ENCODE measurements around the gene OR10H2.
A peak's percentile ranks its signal among the peaks of the same experiment; 100 is the strongest.
"Not testable (repeated sequence)": the region's sequence is repeated elsewhere in the genome, so short reads cannot be mapped to it uniquely, and the experiment has no call there.

The OR10H2 gene, protein sequence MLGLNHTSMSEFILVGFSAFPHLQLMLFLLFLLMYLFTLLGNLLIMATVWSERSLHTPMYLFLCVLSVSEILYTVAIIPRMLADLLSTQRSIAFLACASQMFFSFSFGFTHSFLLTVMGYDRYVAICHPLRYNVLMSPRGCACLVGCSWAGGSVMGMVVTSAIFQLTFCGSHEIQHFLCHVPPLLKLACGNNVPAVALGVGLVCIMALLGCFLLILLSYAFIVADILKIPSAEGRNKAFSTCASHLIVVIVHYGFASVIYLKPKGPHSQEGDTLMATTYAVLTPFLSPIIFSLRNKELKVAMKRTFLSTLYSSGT

DNA sequence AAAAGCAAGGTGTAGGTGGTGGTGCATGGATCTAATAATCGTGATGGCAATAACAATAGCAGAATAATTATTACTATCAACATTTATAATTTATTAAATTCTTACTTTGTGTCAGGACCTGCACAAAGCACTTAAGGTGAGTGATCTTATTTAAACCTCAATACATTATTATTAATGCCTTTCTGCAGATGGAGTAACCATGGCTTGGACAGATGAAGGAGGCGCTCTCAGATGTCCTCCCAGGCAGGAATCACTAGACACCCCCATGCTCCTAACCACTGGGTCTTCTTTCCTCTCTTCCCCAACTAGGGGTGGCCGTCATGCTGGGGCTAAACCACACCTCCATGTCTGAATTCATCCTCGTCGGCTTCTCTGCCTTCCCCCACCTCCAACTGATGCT, at the start of gene OR10H2:
OR10H2 (plus strand) TSS at position 301 of the 400 bp plus-strand sequence; CDS start at position 321, 20 bp downstream.
- no peak for DNase-seq

DNA sequence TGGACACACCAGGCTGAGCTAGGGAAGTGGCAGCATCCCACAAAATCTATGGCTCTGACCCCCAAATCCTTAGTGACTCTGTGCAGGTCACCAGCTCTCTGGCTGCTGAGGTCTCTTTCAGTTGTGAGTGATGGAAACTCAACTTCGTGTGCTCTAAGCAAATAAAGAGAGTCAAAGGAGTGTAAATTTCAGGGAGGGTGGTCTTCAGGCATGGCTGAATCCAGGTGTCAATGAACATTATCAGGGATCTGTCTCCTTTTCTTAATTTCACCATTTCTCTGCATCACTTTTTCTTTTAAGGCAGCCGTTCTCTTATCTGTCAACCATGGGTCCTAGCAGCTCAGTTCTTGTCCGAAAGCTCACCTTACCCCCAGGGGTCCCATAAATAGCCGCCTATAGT, 48.7 kb upstream of the OR10H2 start:
- no peak for DNase-seq

DNA sequence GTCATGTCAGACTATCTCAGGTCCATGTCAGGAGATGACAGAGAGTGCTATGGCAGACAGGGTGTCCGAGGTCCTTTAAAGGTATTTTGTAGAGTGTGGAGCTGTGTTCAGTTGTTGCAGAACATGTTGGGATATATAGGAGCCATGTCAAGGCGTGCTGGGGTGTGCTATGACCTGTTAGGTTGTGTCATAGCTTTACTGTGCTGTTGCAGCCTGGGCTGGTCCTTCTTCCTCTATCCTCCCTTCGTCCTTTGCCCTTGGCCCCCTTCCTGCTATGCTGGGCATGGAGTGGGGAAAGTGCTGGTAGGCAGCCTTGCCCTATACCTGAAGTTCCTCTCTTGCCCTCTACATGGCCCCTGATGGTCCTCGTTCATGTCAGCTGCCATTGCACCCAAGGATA, 48.0 kb upstream of the OR10H2 start:
- DNase-seq, result not testable (repeated sequence)

DNA sequence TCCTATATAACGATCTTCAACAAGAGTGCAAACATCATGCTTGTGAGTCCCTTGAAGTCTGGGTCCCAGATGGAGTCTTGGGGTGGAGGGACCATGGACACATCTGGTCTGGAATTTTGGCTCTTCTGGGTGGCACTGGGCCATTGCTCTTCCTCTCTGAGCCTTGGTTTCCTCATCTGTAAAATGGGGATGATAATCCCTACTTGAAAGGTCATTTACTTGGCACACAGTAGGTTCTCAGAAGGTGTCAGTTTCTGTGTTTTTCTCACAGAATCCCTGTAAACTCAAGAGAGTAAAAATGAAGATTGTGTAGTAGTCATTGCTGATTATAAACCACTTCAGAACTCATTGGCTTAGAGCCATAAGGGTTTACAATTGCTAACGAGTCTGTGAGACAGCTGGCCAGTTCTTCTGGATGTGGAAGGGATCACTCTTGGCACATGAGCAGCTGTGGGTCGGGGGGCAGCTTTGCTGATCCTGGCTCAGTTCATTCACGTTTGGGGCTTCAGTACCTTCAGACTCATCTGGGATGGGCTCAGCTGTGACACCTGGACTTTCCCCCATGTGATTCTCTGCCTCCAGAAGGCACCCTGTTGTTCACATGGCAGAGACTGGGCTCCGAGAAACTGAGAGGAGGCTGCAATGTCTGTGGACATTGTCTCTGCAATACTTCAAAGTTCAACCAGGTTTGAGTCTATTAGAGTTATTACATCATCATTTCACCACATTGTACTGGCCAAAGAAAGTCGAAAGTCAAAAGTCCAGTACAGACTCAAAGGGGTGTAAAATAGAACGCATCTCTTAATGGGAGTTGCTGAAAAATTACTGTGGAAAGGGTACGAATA, 47.1 kb upstream of the OR10H2 start:
- DNase-seq, result no peak

DNA sequence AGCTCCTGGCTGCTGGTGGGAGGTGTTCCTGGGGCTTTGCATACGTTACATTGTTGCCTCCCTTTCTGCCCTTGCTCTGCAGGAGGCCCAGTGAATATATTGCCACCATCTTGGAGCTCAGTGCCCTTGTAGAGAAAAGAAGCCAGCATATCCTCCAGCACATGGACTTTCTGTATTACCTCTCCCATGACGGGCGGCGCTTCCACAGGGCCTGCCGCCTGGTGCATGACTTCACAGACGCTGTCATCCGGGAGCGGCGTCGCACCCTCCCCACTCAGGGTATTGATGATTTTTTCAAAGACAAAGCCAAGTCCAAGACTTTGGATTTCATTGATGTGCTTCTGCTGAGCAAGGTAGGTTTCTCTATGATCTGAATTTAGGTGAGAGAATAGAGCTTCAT, 44.4 kb upstream of the OR10H2 start:
- no peak for DNase-seq

DNA sequence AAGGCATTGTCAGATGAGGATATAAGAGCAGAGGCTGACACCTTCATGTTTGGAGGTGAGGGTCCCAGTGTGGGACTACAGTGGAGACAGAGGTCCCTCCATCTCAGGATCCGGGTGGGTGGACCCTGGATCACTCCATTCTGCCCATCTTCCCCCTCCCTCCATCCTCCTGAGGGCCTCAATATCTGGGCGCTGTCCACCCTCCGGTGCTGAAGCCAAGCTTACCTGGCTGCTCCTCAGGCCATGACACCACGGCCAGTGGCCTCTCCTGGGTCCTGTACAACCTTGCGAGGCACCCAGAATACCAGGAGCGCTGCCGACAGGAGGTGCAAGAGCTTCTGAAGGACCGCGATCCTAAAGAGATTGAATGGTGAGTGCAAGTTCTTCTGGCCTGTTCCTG, 43.0 kb upstream of the OR10H2 start:
- DNase-seq, result no peak

DNA sequence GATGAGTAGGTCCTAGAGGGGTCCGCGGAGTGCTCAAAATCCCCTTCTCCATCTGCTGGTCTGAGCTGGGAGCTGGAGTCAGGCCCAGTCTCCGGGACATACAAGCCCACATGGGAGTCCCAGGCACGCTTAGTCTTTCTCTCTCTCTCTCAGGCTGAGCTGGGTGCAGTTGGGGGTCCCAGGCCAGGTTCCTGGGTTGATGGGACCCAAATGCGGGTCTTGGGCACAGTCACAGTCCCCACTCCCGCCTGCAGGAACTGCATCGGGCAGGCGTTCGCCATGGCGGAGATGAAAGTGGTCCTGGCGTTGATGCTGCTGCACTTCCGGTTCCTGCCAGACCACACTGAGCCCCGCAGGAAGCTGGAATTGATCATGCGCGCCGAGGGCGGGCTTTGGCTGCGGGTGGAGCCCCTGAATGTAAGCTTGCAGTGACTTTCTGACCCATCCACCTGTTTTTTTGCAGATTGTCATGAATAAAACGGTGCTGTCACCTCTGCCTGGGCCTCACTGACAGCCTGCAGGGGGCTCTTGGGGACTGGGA, 31.1 kb upstream of the OR10H2 start:
- no peak for DNase-seq

DNA sequence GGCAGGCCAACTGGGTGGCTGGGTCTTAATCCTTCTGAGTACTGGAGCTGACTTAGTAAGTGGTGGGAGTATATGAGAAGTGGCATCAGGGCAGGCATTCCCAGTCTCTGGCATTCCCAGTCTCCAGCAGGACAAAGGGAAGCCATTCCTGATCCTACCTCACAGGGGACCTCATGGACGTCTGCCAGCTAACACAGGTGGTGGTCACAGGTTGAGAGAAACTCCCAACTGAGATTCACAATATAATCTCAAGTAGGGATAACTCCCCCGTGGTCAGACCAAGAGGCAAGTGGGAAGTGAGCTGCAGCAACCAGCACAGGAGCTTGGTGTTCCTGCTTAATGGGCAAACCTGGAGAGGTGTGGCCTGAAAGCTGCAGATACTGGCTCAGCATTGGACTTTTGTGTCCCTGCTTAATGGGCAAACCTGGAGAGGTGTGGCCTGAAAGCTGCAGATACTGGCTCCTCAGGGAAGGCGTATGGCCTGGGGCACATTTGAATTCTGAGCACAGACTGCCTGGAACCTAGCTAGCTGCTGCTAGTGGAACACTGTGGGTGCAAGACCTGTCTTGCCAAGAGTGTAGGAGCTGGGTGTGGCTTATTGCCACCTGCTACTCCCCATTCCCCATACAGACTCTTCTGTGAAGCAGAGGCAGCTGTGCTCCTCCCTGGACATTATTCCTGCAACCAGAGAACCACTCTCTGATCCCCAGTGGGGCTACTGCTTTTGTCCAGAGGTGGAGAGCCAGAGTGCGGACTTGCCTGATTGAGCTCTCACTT, 25.9 kb upstream of the OR10H2 start:
- no peak for DNase-seq

DNA sequence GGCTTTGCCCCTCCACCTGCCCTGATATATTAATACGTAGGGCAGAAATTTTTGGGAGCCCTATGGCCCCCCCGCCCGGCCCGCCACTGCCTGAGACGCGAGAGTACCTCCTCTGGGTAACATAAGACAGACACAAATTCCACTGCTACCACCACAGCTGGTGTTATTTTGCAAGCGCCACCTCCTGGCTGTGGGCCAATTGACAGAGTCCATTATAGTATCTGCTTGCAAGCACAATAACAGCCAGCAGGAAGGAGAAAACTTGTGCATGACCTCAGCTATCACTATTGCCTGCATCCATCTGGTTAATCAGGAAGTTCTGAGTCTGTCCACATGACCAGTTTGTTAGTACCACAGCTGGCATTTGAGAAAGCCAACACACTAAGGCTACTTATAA, 25.3 kb upstream of the OR10H2 start:
- peak; percentile 34 for DNase-seq

DNA sequence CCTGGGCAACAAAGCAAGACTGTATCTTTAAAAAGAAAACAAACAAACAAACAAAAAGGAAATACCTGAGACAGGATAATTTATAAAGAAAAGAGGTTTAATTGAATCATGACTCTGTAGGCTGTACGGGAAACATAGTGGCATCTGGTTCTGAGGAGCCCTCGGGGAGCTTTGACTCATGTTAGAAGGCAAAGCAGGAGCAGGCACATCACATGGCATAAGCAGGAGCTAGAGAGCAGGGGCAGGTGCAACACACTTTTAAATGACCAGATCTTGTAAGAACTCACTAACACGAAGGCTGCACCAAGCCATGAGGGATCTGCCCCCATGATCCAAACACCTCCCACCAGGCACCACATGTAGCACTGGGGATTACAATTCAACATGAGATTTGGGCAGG, 13.2 kb upstream of the OR10H2 start:
- no peak for DNase-seq

DNA sequence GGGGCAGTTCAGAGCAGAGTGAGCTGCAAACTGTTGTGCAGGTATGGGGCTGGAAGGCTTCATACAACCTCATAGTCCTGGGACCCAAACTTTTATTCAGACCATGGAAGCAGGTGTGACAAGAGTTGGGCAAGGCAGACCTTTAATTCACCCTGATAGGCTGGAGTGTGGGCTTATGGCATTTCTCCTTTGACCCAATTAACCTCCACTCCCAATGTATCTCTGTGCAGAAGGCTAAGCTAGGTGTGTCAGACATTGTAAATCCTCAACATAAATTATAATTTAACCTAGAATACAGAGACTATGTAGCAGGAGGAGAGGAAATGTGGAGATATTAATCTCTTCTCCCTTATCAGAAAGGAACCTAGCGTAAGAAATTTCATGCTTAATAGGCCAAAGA, 12.2 kb upstream of the OR10H2 start:
- no peak for DNase-seq

DNA sequence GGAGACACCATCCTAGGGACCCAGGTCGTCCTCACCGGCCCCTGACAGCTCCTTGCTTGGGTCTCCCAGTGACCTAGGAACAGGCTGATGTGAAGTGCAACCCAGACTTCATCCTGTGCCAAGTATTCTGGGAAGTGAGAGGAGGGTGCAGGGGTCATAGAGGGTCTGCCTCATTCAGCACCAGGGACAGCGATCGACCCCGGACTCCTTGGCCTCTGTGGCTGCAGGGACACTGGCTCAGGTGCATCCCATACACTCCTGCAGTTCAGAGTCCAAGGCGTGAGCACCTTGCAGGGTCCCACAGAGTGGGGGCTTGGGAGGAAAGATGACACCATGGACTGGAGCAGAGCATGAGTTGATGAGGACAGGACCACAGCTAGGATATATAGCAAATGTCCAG, 10.0 kb upstream of the OR10H2 start:
- DNase-seq, result no peak

DNA sequence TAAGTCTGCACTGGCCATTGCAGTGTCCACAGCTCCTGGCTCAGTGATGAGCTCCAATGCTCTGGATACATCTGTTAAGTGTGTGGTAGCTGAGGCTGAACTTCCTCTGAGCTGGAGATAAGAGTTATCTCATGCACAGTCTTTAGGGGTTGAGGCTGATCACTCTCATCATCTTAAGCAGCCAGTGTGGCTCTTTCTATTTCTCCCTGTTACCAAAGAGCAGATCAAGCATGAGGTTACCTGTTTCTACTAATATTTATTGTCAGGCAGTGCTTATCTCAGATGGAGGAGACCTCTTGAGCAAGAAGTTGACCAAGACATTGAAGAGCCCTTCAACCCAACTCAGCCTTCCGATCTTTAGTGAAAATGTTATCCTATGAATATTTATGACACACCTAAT, 6.6 kb upstream of the OR10H2 start:
- no peak for DNase-seq

DNA sequence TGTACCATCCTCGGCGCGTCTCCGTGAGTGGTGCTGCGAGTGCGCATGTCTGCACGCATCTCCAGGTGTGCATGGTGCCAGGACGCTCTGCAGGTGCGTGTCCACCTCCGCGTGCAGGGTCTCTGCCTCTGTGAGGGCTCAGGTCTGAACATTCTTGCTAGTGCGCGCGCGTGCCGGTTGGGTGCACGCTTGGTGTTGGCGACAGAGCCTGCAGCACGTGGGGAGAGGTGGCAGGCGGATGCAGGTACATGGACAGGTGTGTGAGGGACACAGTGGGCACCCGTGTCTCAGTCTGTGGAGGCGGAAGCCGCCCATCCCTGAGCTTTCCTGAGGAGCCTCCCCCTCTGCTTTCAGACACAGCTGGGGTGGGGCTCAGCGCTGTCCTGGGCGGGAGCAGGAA, 4.9 kb upstream of the OR10H2 start:
- DNase-seq, result no peak

DNA sequence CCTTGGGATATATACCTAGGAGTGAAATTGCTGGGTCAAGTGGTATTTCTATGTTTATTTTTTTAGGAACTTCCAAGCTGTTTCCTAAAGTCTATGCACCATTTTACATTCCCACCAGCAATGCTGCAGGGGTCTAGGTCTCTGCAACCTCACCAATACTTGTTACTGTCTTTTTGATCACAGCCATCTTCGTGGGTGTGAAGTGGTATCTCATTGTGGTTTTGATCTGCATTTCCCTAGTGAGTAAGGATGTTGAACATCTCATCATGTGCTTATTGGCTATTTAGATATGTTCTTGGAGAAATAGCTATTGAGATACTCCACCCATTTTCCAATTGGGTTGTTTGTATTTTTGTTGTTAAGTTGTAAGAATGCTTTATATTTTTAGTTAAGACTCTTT, 2.7 kb downstream of the OR10H2 start:
- no peak for DNase-seq

DNA sequence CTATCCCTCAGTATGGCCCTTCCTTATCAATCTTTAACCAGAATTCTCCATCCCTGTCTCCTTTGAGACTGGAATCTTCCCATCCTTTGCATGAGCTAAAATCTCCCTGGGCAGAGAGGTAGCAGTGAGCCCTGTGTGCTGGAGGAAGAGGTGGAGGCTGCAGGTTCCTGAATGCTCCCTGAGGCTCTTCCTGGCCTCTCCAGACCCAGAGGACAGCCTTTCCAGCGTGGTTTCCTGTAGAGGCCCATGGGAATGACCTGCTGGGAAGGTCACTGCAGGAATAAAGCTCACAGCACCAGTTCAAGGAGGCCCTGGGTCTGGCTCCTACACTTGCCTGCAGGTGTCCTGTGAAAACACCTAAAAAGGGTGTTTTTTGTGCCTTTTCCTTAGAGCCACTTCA, 4.6 kb downstream of the OR10H2 start:
- DNase-seq, result no peak

DNA sequence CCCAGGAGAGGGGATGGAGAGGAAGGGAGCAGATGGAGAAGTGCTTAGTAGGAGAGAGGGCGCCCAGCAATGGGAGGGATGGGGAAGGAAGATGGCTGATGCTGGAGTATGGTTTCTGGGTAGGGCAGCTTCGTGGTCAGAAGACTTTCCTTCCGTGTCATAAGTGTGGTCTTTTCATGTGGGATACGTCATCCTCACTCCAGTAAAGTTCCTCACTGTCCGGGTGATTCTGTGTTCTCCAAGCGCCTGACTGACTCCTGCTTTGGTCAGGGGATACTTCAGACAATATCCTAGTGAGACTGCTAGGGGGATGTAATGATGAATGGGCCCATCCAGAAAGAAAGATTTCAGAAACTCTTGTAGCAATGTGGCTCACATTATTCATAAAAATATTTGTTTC, 6.1 kb downstream of the OR10H2 start:
- no peak for DNase-seq

DNA sequence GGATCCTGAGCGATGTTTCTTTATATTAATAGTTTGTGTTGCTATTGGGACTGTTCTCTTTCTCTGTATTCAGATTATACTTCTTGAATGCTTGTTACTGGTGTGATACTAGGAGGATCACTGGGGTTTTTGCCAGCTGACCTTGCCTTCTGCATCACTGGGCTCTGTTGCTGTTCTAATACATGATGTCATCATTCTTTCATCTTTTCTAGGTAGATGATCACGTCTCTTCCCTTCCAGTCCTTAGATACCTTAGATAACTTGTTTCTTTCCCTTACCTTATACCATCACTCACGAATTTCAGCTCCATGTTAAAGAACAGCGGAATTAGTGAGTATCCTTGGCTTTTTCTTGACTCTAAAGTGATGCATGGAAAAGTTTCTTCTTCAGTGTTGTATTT, 9.9 kb downstream of the OR10H2 start, which contains the start of gene OR10H3:
OR10H3 (plus strand) TSS at position 264 of the 400 bp plus-strand sequence. CDS start 3,408 bp downstream, outside the sequence.
- DNase-seq, result no peak

DNA sequence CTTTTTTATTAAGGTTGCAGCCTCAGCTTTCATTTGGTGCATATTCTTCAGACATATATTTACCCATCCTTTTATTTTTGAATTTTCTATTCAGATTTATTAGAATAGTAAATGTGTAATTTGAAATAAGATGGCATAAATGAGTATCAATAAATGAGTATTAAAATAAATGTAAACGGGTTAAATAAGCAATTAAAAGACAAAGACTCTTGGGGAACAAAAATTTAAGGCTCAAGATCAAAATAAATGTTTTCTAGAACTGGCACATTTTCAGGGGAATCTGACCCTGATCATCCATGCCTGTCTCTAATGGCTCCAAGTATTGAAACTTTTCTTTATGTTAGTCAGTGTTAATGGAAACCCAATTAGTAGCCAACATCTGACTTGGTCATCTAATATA, 13.0 kb downstream of the OR10H2 start:
- no peak for DNase-seq

DNA sequence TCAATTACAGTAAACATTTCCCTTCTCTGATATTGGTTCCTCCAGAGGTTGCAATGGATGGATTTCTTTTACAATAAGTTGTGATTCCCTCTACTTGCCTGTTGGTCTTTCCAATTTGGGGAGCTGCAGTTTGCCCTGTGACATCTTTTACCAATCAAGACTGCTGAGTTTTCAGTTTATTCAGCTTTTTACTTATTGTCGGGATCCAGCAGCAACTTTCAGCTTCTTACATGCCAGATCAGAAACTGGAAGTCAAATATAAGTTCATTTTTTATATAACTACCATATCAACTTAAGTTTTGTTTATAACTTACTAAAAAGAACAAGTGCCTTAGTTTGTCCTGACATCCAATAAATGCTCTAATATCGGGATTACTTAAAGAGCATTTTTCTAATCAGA, 20.4 kb downstream of the OR10H2 start:
- DNase-seq, result no peak

DNA sequence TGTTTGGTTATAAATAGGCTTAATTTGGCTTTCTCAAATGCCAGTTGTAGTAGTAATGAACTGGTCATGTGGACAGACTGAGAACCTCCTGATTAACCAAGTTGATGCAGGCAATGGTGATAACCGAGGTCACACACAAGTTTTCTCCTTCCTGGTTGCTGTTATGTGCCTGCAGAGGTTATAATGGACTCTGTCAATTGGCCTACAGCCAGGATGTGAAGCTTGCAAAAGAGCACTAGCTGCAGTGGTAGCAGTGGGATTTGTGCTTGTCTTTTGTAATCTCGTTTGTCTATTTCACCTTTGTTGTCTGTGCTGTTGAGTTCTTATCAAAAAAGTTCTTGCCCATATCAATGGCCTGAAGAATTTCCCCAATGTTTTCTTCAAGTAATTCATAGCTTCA, 30.6 kb downstream of the OR10H2 start:
- no peak for DNase-seq

DNA sequence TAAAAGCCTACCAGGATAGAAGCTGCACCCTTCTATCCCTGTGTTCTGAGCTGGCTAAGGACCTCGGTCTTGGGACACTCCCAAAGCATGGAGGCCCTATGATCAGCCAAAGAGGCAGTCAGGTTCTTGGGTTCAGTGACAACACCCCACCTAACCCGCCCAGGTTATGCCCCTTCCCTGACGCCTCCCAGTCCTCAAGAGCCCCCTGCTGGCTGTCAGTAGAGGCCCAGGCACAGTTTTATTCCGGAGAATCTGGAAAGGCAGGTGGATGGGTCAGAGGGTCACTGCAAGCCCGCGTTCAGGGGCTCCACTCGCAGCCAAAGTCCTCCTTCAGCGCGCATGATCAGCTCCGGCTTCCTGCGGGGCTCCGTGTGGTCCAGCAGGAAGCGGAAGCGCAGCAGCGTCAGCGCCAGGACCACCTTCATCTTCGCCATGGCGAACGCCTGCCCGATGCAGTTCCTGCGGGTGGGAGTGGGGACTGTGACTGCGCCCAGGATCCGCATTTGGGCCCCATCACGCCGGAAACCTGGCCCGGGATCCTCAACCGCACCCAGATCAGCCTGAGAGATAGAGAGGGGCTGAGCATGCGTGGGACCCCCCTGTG, 32.2 kb downstream of the OR10H2 start:
- no peak for DNase-seq

DNA sequence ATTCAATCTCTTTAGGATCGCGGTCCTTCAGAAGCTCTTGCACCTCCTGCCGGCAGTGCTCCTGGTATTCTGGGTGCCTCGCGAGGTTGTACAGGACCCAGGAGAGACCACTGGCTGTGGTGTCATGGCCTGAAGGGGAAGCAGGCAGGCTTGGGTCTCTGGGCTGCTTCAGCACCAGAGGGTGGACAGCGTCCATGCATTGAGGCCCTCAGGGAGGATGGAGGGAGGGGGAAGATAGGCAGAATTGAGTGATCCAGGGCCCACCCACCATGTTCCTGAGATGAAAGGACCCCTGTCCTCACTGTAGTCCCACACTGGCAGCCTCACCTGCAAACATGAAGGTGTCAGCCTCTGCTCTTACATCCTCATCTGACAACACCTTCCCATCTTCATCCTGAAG, 41.8 kb downstream of the OR10H2 start:
- DNase-seq, result no peak

Data from NCI-H446 treated with DMSO at 0.1 percent for 48 hours (cell line).